GM10847 (cell line): ENCODE data around the gene WWOX.

ENCODE experiments used
- POLR2A ChIP-seq: IDR thresholded peaks from 2 replicates; pipeline ENCODE4 v1.6.1; 2011; ENCODE audit not compliant: insufficient read length; ENCODE audit errors: extremely low read depth

Gene WWOX

DNA sequence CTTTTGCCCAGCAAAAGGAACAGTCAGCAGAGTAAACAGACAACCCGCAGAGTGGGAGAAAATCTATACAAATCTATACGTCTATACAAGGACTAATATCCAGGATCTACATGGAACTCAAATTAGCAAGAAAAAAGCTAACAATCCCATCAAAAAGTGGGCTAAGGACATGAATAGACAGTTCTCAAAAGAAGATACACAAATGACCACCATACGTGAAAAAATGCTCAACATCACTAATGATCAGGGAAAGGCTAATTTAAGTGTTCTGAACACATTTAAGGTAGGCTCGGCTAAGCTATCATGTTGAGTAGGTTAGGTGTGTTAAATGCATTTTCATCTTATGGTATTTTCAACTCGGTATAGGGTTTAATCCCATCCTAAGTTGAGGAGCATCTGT, 598.0 kb downstream of the WWOX start:
- TF ChIP-seq POLR2A = no peak

DNA sequence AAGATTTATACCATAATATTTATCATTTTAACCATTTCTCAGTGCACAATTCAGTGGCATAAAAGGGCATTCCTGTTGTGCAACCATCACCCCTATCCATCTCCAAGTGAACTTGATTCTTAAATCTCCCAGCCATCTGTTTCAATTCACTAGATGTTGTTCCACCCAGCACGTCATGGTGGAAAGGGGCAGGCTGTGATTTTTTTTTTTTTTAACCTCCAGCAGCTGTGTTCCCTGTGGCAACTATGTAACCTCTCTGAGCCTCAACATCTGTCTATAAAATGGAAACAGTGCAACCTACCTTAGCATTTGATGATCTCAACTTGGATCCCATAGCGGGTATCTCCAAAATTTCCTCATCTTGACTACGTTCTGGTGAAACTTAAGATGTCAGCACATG, 604.5 kb downstream of the WWOX start:
- no peak for TF ChIP-seq POLR2A

DNA sequence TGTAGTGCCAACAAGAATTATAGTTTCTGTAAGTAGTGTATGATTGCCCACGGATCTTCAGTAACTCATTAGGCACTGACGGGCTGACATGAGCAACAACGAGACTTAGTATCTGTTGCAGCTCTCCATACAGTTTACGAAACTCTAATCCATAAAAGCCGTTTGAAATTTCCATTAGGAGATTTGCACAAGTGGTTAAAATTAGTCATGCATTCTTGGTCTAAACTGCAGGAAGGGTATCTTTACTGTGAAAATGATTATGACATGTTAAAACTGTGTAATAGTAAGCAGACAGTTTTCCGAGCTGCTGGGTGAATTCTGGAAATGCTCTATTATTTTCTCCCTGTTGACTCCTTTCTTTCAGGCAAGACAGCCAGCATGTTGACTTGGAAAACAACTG, 605.0 kb downstream of the WWOX start:
- TF ChIP-seq POLR2A = no peak

DNA sequence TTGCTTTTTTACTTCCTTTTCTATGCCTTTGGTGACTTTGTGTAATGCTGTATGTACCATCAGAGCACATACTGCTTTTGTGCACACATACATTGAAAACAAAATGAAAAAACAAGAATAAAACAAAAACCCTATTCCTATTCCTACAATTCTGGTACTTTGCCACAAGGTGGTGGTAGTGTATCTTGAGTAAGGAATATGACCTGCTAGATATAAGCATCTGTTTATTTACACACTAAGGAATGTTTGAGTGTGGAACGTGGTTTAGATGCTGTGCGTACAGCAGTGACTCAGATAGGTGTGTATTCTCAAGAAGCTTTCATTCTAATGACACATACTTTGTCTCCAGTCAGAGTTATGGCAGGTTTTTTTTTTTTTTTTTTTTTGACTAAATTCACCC, 606.2 kb downstream of the WWOX start:
- TF ChIP-seq POLR2A = no peak

DNA sequence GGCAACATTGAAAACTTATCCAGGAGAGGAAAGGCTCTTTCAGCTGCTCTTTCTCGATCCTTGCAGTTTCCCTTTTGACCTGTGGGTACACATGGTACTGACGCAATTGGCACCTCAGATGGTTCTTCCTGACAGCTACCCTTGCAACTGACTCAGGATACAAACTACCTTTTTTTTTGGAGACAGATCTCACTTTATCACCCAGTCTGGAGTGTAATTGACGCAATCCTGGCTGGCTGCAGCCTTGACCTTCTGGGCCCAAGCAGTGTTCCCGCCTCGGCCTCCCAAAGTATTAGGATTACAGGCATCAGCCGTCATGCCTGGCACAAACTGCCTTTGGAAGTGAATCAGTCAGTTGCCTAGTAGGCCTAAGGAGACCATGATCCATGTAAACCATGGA, 607.2 kb downstream of the WWOX start:
- no peak for TF ChIP-seq POLR2A

DNA sequence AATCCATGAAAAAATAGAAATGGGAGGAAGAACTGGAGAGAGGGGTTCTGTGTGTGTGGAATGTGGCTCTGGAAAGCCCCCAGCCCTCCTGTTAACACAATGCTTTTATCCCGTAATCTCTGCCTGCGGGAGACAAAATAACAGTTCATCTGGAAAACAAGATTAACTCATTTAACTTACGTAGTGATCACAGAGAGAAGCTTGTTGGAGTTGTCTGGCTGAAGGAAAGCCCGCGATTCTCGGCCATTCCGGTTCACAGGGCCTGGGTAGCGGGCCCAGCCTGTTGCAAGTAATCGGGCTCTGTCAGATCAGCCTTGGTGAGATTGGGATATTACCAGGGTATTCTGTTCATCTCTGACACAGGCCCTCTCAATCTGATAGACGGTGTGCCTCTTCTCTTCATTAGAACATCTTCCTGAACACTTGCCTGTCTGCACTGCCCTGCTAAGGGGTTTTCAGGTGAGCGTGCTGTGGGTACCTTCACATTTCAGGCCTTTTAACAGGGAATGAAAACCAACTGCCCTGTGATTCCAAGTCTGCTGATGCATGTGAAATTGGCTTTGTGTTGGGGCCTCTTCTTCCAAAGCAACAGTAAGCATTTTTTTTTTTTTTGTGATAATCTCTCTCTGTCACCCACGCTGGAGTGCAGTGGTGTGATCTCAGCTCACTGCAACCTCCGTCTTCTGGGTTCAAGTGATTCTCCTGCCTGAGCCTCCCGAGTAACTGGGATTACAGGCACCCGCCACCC, 609.9 kb downstream of the WWOX start:
- TF ChIP-seq POLR2A = no peak

DNA sequence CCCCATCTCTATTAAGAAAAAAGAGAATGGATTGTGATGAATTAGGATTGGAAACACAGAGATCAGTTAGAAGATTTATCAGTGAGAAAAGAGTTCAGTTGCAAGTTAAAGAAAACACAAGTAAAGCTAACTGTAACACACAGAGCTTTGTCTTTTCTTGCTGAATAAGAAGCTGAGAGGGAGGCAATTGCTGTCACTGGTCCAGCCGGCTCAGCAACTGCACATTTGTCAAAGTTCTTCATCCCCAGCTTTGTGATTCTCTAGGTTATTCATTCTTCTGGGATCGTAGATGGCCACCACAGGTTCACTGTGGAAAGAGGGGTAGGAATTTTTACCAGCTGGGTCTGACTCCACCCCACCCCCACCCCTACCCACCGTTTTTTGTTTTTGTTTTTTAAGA, 615.7 kb downstream of the WWOX start:
- TF ChIP-seq POLR2A = no peak

DNA sequence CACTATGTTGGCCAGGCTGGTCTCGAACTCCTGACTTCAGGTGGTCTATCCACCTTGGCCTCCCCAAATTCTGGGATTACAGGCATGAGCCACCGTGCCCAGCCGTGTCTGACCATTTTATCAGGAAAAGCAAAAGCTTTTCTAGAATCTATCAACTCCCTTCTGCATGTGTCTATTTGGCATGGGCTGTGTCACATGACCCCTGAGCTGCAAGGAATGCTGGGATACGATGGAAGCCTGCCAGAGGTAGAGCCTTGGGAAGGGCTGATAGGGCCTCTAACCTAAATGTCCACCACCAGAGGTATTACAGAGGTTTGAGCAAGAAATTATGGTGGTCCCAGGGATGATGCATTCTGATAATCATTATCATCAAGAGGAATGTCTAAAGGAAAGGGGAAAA, 616.2 kb downstream of the WWOX start:
- no peak for TF ChIP-seq POLR2A

DNA sequence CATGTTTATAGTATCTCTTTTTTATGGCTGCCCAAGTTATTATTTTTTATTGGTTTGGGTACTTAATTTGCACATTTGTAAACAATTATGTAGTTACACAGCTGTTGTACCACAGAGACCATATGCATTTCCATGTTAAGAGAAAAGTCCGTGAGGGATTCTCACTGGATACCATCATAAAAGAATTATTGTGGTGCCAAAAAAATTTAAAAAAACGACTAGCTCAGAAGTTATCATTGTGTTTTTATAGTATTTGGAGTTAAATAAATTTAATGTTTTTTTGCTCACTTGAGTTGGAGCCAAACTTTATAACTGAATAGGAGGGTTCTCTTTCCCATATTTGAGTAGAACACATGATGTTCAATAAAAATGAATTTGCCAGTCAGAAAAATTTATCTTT, 618.7 kb downstream of the WWOX start:
- TF ChIP-seq POLR2A = no peak

DNA sequence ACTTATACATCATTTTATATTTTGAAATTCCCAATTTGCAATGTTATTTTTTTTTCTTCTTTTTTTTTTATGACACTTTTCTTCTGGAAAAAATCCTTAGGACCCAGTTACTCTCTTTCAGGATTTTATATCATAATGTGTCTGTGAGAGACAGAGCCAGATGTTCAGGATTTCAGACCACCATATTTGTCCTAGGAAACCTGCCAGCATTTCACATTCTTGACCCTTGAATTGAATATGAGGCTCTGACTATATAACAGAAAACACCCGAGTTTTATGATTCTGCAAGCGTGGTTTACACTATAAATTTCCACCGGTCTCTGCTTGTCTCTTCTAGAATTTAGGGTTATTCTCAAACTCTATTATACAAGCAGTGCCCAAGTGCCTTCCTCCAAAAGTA, 621.0 kb downstream of the WWOX start:
- TF ChIP-seq POLR2A = no peak

DNA sequence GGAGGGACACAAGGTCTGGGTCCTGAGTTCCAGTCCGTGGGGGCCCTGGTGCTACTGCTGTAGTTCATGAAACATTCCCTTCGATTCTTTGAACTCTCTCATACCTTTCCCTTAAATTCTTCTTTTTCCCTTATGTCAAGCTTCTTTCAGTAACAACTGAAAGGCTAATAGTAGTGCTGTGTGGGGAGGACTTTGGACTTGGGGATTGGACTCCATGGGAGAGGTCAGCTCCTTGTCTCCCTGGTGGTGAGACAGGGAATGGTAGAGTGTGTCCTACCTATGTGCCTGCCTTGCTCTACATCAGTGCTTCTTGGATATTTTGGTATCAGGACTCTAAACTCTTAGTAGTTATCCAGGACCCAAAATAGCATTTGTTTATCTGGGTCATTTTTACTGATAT, 628.1 kb downstream of the WWOX start:
- TF ChIP-seq POLR2A = no peak

DNA sequence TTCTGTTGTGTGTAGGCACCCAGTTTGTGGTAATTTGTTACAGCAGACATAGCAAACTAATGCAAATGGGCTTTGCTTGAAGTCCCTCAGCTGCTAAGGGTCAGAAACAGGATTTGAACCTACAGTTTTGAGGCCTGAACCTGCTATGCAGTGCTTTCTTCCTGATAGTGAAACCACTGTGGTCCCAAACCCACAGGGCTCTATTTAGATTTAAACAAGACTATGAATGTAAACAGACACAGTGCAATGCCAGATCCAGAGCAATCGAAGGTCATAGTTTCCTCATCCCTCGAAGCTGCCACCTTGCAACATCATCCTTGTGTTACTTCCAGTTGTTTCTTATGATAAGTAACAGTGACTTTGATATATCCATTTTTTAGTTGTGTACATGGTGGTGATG, 630.2 kb downstream of the WWOX start:
- no peak for TF ChIP-seq POLR2A

DNA sequence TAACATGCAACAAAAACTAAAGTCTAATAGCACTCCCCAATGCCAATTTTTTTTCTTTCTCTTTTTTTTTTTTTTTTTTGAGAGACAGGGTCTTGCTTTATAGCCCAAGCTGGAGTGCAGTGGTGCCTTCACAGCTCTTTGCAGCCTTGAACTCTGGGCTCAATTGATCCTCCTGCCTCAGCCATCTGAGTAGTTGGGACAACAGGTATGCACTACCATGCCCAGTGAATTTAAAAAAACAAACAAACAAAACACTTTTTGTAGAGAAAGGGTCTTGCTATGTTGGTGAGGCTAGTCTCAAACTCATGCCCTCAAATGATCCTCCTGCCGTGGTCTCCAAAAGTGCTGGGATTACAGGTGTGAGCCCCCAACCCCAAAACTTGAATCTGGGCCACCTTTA, 632.3 kb downstream of the WWOX start:
- no peak for TF ChIP-seq POLR2A

DNA sequence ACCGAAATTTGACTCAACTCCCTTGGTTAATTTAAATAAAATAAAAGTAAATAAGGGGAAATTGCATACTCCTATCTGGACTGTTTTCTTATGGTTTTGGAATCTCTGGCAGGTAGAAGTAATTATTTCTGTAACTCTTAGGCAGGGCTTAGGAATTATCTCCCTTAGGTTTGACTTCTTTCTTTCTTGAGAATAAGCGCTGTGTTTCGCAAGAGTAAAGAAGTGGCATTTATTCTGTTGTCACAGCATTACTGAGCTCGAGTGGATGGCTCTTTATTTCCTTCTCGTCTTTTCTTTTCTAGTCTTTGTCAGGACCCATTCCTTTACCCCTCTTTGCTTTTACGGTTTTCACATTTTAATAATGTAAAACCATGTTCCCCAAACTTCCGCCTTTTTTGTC, 633.2 kb downstream of the WWOX start:
- no peak for TF ChIP-seq POLR2A

DNA sequence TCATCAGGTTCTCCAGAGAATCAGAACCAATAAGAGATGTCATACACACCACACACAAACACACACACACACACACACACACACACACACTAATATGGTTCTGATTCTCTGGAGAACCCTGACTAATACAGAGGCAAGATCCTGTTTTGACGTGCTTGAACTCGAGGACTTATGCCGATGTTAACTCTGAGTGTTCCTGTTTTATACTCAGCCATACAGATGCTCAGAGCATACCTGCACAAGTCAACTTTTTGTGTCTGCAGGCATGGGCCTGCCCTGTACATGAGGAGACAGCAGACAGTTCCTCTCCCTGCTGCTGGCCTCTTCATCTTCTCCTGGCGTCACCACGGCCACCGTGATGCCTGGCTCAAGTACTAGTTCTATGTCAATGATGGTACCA, 635.9 kb downstream of the WWOX start:
- no peak for TF ChIP-seq POLR2A

DNA sequence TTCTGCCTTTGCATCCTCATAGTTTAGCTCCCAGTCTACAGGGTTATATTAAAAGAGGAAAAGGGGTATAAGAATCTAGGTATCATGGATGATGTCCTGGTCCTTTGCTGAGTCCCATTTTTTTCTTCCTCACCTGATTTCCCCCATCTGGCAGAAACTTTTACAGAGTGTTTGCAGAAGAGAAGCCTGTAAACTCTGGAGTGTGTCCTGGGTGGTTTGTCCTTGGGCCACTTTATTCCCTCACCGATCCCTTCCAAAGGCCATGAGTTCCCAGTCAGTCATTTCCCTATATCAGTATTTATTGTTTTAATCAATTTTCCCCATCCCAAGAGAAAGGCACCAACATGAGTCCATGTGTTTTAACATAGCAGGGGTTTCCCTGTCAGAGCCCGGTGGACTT, 638.2 kb downstream of the WWOX start:
- TF ChIP-seq POLR2A = no peak

DNA sequence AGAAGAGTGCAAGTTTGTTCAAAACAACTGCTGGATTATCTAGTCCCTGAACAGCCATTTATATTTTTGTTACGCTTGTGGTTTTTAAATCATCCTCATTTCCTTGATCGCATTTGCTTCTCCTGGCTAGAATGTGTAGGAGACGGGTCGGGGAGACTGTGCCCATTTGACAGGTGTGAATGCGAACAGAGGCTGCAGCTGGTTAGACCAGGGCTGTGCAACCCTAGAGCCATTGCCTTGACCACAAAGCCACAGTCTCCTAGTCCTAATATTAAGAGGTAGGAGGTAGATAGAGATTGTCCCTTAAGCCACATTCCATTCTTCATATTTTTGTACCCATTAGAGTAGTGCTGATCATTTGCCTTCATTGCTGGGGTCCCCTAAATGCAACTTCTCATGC, 639.1 kb downstream of the WWOX start:
- no peak for TF ChIP-seq POLR2A

DNA sequence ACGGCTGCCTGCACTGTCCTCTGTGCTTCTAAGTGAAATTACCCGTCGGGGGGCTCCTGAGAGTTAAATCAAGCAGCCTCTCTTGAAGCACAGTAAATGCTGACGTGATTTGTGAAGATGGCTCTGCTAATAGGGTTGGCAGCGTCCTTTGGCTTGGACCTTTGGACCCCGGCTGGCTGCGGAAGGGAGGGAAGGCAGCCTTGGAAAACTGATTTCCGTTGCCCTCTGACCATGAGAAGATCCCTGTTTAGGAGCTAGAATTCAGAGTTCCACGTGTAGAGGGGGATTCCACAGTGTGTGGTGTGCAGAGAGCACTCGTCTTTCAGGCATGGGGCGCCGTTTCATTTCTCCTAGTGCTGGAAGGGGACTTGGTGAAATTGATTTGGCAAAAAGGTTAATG, 640.8 kb downstream of the WWOX start:
- no peak for TF ChIP-seq POLR2A

DNA sequence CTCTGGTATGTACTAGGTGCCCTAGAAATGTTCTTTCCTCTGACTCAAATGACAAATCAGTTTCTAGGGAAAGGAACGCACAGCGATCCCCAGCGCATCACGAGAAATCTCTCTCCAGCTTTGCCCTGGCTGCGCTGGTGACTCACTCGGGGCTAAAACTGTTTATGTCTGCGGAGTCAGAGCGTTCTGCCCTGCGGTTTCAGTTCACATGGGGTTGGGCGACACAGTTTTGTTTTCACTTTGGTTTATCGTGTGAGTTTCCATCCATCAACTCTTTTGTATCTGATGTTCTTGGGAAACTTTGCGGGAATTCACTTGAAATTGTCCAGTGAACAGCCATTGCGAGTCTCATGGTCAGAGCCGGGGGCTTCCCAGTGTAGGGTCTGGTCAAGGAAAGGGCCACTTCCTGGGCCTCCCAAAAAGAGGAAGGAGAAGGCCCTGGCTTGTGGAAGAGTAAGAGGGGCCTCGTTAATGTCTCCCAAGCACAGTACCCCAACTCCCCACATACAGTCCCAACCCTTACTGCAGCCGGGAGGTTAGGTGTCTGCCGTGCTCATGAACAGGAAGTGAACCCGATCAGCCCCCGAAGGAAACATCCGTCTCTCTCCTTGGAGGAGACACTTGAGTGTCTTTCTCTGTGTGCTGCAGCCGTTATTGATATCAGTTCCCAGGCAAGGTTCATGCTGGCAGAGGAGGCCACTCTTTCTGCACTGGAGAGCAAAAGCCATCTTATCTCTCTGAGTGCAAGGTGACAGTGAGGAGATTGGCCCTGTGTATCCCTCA, 643.2 kb downstream of the WWOX start:
- no peak for TF ChIP-seq POLR2A
